ENCODE results near the gene STRA8.

STRA8 gene

GRCh38 chr7:135211179-135211945, 22.3 kb upstream of the STRA8 start, which contains the start of gene WDR91:
Gene WDR91, minus strand, starts transcription at chr7:135211526. Its CDS starts 24 bp downstream, at chr7:135211502.
- TF ChIP-seq GATA3 (IDR thresholded peaks at IDR 0.05; ENCODE audit: low read depth, low read length) (no peak), GATA2 (IDR thresholded peaks at IDR 0.05; ENCODE audit: low read depth, low read length) (no peak)

DNA sequence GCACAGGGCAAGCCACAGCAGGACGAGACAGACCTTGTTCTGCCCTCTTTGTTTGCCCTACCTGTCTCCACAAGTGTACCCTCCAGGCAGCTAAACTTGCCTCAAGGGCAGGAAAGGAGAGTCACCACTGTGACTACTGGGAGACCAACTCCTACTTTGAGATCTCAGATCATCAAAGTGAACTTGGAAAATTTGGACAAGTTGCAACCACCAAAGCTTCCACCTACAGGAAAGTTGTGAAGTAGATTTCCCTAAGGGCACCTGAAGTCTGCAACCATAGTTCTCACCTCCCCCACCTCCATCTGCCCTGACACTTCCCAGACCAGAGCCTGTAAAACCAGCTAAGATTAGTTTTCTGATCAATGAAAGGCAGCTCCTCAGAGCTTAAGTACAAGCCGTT, 19.8 kb upstream of the STRA8 start:
- no peak for TF ChIP-seq GATA2 (IDR thresholded peaks at IDR 0.05; ENCODE audit: low read depth, low read length)
- no peak for TF ChIP-seq GATA3 (IDR thresholded peaks at IDR 0.05; ENCODE audit: low read depth, low read length)

GRCh38 chr7:135215180-135215579, 18.5 kb upstream of the STRA8 start:
- no peak for TF ChIP-seq GATA2 (IDR thresholded peaks at IDR 0.05; ENCODE audit: low read depth, low read length)
- TF ChIP-seq GATA3 (IDR thresholded peaks at IDR 0.05; ENCODE audit: low read depth, low read length) = no peak

DNA sequence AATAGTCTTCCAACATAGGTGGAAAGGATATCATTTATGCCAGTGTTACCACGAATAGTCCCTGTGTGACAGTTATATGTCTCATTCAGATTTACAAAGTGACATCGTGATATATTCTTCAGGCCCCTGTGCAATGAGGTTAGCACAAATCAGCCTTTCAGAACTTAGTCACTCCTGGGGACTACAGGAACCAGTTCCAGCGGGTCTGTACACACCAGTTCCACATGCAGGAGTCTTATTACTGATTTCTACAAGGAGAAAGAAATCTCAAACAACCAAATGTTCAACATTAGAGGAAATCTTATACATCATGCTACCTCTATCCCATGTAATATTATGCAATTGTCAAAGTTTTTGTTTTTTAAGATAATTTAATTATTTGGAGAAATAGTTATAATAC, 17.9 kb upstream of the STRA8 start:
- no peak for TF ChIP-seq GATA3 (IDR thresholded peaks at IDR 0.05; ENCODE audit: low read depth, low read length)

DNA sequence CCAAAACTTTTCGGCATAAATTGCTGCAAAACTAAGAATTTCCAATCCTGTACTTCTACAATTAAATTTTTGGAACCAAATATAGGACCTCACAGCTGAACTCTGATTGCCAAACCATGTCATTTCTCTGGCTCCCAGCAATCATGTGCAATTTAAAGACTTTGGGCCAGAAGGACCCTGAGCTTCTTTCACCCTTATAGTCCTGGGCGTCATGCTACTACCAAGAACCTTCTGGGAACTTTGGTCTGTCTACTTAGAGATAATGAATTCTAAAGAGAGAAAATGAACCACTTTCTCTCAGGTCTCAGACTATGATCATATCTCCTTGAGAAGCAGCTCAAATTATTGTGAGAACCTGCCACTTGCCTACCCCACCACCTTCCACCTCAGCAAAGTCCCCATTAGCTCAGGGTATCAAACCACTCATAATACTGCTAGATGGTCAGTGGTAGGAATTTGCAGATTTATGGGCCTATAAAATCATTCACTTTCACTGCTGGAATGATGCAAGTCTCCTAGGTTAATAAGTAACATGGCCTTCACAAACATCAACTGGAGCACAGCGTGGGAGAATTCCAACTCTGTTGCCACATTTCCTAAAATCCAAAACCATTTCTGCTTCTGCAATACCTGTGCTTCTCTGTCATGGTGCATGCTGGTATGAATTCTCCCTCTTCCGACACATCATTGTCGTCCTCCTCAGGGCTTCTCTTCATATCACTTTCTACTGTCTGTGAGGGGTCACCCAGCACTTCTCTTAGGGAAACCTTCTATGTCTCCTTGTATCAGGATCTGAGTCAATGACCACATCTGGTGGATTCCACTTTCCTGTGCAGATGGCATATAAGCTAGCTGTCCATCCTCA, 15.8 kb upstream of the STRA8 start:
- no peak for TF ChIP-seq GATA2 (IDR thresholded peaks at IDR 0.05; ENCODE audit: low read depth, low read length)
- no peak for TF ChIP-seq GATA3 (IDR thresholded peaks at IDR 0.05; ENCODE audit: low read depth, low read length)

DNA sequence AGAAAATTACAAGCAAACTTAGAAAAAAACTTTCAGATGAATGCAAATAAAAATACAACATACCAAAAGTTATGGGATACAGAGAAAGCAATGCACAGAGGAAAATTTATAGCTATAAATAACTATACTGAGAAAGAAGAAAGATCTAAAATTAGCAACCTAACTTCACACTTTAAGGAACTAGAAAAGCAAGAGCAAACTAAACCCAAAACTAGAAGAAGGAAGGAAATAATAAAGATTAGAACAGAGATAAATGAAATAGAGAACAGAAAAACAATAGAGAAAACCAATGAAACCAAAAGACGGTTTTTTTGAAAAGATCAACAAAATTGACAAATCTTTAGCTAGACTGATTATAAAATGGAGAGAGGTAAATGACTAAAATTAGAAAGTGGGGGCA, 9.6 kb upstream of the STRA8 start:
- TF ChIP-seq GATA3 (IDR thresholded peaks at IDR 0.05; ENCODE audit: low read depth, low read length) = no peak
- TF ChIP-seq GATA2 (IDR thresholded peaks at IDR 0.05; ENCODE audit: low read depth, low read length) = no peak

DNA sequence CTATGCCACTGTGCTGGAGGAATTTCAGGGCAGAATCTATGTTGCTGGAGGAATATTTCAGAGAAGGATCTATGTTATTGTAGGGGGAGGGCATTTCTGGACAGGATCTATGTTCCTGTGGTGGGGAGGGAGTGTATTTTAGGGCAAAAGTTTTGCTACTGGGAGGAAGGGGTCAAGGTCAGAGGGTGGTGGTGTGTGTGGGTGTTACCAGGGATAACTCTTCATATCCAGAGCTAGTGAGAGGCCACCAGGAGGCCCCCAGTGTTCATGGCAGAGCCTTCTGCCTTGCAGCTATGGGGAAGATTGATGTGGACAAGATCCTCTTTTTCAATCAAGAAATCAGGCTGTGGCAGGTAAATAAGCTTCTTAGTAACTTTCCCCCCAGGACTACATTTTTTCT, 2.0 kb upstream of the STRA8 start:
- TF ChIP-seq GATA3 (IDR thresholded peaks at IDR 0.05; ENCODE audit: low read depth, low read length) (no peak), GATA2 (IDR thresholded peaks at IDR 0.05; ENCODE audit: low read depth, low read length) (no peak)

- TF ChIP-seq GATA3 (IDR thresholded peaks at IDR 0.05; ENCODE audit: low read depth, low read length) = no peak
- TF ChIP-seq GATA2 (IDR thresholded peaks at IDR 0.05; ENCODE audit: low read depth, low read length) = no peak
These were observed 1.6 kb upstream of the STRA8 start for GRCh38 chr7:135232087-135232486.

GRCh38 chr7:135232720-135233119, 918 bp upstream of the STRA8 start:
- TF ChIP-seq GATA3 (IDR thresholded peaks at IDR 0.05; ENCODE audit: low read depth, low read length) = no peak

DNA sequence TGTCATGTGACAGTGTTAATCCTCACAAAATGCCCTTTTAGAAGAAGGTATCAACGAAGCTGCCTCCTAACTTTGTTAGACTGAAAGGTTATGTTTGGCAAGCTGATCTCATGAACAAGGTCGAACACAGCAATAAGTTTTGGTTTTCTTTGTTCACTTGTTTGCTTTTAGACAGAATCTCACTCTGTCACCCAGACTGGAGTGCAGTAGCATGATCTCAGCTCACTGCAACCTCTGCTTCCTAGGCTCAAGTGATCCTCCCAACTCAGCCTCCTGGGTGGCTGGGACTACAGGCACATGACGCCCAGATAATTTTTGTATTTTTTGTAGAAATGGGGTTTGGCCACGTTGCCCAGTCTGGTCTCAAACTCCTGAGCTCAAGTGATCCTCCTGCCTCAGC, 1.1 kb downstream of the STRA8 start:
- TF ChIP-seq GATA2 (IDR thresholded peaks at IDR 0.05; ENCODE audit: low read depth, low read length) = no peak
- no peak for TF ChIP-seq GATA3 (IDR thresholded peaks at IDR 0.05; ENCODE audit: low read depth, low read length)

DNA sequence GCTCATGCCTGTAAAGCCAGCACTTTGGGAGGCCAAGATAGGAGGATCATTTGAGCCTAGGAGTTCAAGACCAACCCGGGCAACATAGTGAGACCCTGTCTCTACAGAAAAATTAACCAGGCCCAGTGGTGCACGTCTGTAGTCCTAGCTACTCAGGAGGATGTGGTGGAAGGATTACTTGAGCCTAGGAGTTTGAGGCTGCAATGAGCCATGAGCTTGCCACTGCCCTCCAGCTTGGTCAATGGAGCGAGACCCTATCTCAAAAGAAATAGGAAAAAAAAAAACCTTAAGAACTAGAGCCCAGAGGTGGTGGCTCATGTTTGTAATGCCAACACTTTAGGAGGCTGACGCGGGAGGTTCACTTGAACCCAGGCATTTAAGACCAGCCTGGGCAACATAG, 2.2 kb downstream of the STRA8 start:
- no peak for TF ChIP-seq GATA2 (IDR thresholded peaks at IDR 0.05; ENCODE audit: low read depth, low read length)
- TF ChIP-seq GATA3 (IDR thresholded peaks at IDR 0.05; ENCODE audit: low read depth, low read length) = no peak

- TF ChIP-seq GATA2 (IDR thresholded peaks at IDR 0.05; ENCODE audit: low read depth, low read length) = no peak
- no peak for TF ChIP-seq GATA3 (IDR thresholded peaks at IDR 0.05; ENCODE audit: low read depth, low read length)
These were observed 3.1 kb downstream of the STRA8 start for GRCh38 chr7:135236727-135237126.

DNA sequence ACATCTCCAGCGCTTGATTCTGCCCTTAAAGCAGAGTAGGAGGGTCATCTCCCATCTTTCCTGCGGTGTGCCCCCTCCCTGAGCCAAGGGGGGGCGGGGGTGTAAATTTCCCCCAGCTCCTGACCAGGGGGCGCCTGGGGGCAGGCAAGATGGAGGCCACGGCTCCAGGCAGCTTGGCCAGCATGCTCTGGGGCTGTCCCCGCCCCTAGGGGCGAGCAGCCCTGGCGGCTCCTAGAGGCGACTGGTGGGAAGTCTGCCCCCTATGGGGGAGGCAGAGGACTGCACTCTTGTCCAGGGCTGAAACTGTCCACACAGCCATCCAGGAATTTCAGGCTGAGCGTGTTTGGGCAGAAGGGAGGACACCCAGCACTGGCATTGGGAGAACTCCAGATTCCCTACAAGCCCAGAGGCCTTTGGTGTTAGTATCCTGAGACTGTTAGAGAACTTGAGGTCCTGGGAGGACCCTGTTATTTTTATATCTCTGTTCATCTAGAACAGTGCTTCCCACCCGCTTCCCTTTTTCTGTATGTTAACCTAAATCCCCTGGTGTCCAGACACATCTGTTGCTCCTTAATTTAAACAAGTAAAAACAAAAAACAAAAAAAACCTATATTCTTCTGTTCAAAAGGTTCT, 4.6 kb downstream of the STRA8 start:
- TF ChIP-seq GATA2 (IDR thresholded peaks at IDR 0.05; ENCODE audit: low read depth, low read length) = no peak
- TF ChIP-seq GATA3 (IDR thresholded peaks at IDR 0.05; ENCODE audit: low read depth, low read length) = no peak

GRCh38 chr7:135239263-135239662, 5.6 kb downstream of the STRA8 start:
- TF ChIP-seq GATA3 (IDR thresholded peaks at IDR 0.05; ENCODE audit: low read depth, low read length) = no peak
- TF ChIP-seq GATA2 (IDR thresholded peaks at IDR 0.05; ENCODE audit: low read depth, low read length) = no peak
